OCI-LY1 (cell line): ENCODE data around the gene COPA.

ENCODE experiments used
- H2AFZ ChIP-seq: fragments of 200-600 bp; sonication (generic), shearing (Covaris generic); 2 replicates; pipeline ENCODE4 v1.6.0; 2014; ENCODE audit warnings: antibody characterized with exemption, mild to moderate bottlenecking, low read length
- H3F3A ChIP-seq: fragments of 200-600 bp; sonication (generic), shearing (Covaris generic); 2 replicates; pipeline ENCODE4 v1.6.0; 2014; ENCODE audit warnings: mild to moderate bottlenecking, antibody characterized with exemption, low read length, moderate library complexity; ENCODE audit not compliant: insufficient read depth
- H3K27ac ChIP-seq: fragments of 200-600 bp; sonication (generic); 2 replicates; pipeline ENCODE4 v1.5.1; 2014; ENCODE audit warnings: low read length, mixed run types, mild to moderate bottlenecking, low read depth; ENCODE audit not compliant: poor library complexity, severe bottlenecking
- H3K27me3 ChIP-seq: fragments of 200-600 bp; sonication (generic); 2 replicates; pipeline ENCODE4 v1.6.0; 2014; ENCODE audit warnings: antibody characterized with exemption, mild to moderate bottlenecking, low read length, moderate library complexity; ENCODE audit not compliant: insufficient read depth
- H3K36me3 ChIP-seq: fragments of 200-600 bp; sonication (generic); 2 replicates; pipeline ENCODE4 v1.6.1; 2014; ENCODE audit warnings: mild to moderate bottlenecking, antibody characterized with exemption, low read length, moderate library complexity, mixed read lengths; ENCODE audit not compliant: insufficient read depth
- H3K4me1 ChIP-seq: fragments of 200-600 bp; sonication (generic); 2 replicates; pipeline ENCODE4 v1.5.1; 2014; ENCODE audit warnings: mild to moderate bottlenecking, low read length, moderate library complexity; ENCODE audit not compliant: insufficient read depth, severe bottlenecking
- H3K4me2 ChIP-seq: fragments of 200-600 bp; sonication (generic), shearing (Covaris generic); 2 replicates; pipeline ENCODE4 v1.6.1; 2014; ENCODE audit warnings: low read length
- H3K4me3 ChIP-seq: fragments of 200-600 bp; sonication (generic); 2 replicates; pipeline ENCODE4 v1.5.1; 2014; ENCODE audit warnings: low read length, low read depth, mild to moderate bottlenecking, mixed read lengths; ENCODE audit not compliant: poor library complexity, severe bottlenecking
- H3K79me2 ChIP-seq: fragments of 200-600 bp; shearing (Covaris generic); 2 replicates; pipeline ENCODE4 v1.6.1; 2016; ENCODE audit warnings: mixed run types, low read length, mixed read lengths; ENCODE audit not compliant: insufficient read depth
- H3K9ac ChIP-seq: fragments of 200-600 bp; sonication (generic), shearing (Covaris generic); 2 replicates; pipeline ENCODE4 v1.6.1; 2014; ENCODE audit warnings: mild to moderate bottlenecking, low read length, mixed read lengths
- H3K9me2 ChIP-seq: fragments of 200-600 bp; sonication (generic), shearing (Covaris generic); 2 replicates; pipeline ENCODE4 v1.6.1; 2014; ENCODE audit warnings: low read depth, mild to moderate bottlenecking, low read length, mixed read lengths
- H3K9me3 ChIP-seq: fragments of 200-600 bp; shearing (Covaris generic); 2 replicates; pipeline ENCODE4 v1.6.1; 2014; ENCODE audit warnings: low read length, mixed read lengths
- H4K20me1 ChIP-seq: fragments of 200-600 bp; sonication (generic), shearing (Covaris generic); 2 replicates; pipeline ENCODE4 v1.6.0; 2016; ENCODE audit warnings: mild to moderate bottlenecking, low read length; ENCODE audit not compliant: insufficient read depth
- CTCF ChIP-seq: fragments of 200-600 bp; sonication (generic), shearing (Covaris generic); IDR thresholded peaks from 2 replicates; pipeline ENCODE4 v1.5.1; 2017; ENCODE audit warnings: mild to moderate bottlenecking, antibody characterized with exemption, low read length, moderate library complexity, mixed read lengths
- EZH2 ChIP-seq: fragments of 200-600 bp; sonication (generic), shearing (Covaris generic); IDR thresholded peaks from 2 replicates; pipeline ENCODE4 v1.8.0; 2017; ENCODE audit warnings: borderline replicate concordance, mixed run types, mild to moderate bottlenecking, antibody characterized with exemption, low read length, moderate library complexity, mixed read lengths

COPA gene

GRCh38 chr1:160376525-160377131, 33.6 kb upstream of the COPA start:
- H3K27me3 ChIP-seq = no peaks in the 10 kb centered on the region
- H3K9ac ChIP-seq = peak overlapping the region; percentile 10; the same call in 1 of the 2 replicates
- H4K20me1 ChIP-seq = no peaks in the 10 kb centered on the region
- no peaks in the 10 kb centered on the region for H3K36me3 ChIP-seq
- no peak for TF ChIP-seq EZH2
- TF ChIP-seq CTCF = peak; percentile 97
- H2AFZ ChIP-seq = no peak overlapping the region
- no peaks in the 10 kb centered on the region for H3K9me2 ChIP-seq
- no peaks in the 10 kb centered on the region for H3K79me2 ChIP-seq
- H3K27ac ChIP-seq = no peak overlapping the region
- no peaks in the 10 kb centered on the region for H3K9me3 ChIP-seq
- peaks cover 16% of the 10 kb centered on the region for H3K4me1 ChIP-seq
- H3F3A ChIP-seq = no peaks in the 10 kb centered on the region
- peak overlapping the region; percentile 46; the same call in 1 of the 2 replicates for H3K4me2 ChIP-seq
- no peak overlapping the region for H3K4me3 ChIP-seq

- peak overlapping the region; percentile 46; the same call in 1 of the 2 replicates for H3K4me2 ChIP-seq
- H3K4me1 ChIP-seq = peaks cover 16% of the 10 kb centered on the region
- TF ChIP-seq EZH2 (no peak), CTCF (no peak)
- H3K36me3 ChIP-seq = no peaks in the 10 kb centered on the region
- H3K9me2 ChIP-seq = no peaks in the 10 kb centered on the region
- no peaks in the 10 kb centered on the region for H3K79me2 ChIP-seq
- no peaks in the 10 kb centered on the region for H3K27me3 ChIP-seq
- H3K9me3 ChIP-seq = no peaks in the 10 kb centered on the region
- no peak overlapping the region for H2AFZ ChIP-seq
- no peak overlapping the region for H3K4me3 ChIP-seq
- peak overlapping the region; percentile 14 for H3K27ac ChIP-seq
- H3F3A ChIP-seq = no peaks in the 10 kb centered on the region
- H3K9ac ChIP-seq = peak overlapping the region; percentile 10; the same call in 1 of the 2 replicates
- no peaks in the 10 kb centered on the region for H4K20me1 ChIP-seq
These were observed 32.9 kb upstream of the COPA start for GRCh38 chr1:160375788-160376524.

GRCh38 chr1:160374306-160375110, 31.5 kb upstream of the COPA start:
- H3K79me2 ChIP-seq = no peaks in the 10 kb centered on the region
- H3K27ac ChIP-seq = no peak overlapping the region
- no peaks in the 10 kb centered on the region for H3K36me3 ChIP-seq
- no peak for TF ChIP-seq CTCF
- no peaks in the 10 kb centered on the region for H3K9me3 ChIP-seq
- H3K9ac ChIP-seq = no peak overlapping the region
- H3K4me2 ChIP-seq = no peak overlapping the region
- no peaks in the 10 kb centered on the region for H3F3A ChIP-seq
- no peaks in the 10 kb centered on the region for H4K20me1 ChIP-seq
- H3K4me1 ChIP-seq = peaks cover 16% of the 10 kb centered on the region
- H3K27me3 ChIP-seq = no peaks in the 10 kb centered on the region
- H3K4me3 ChIP-seq = no peak overlapping the region
- no peak overlapping the region for H2AFZ ChIP-seq
- no peaks in the 10 kb centered on the region for H3K9me2 ChIP-seq
